ENCODE results near the gene OR4D2.

- TF ChIP-seq CTCF (IDR thresholded peaks at IDR 0.05) (no peak), POLR2A (IDR thresholded peaks at IDR 0.05) (no peak)
These were observed 28.8 kb downstream of the OR4D2 start for GRCh38 chr17:58195518-58196123.
